GM19238 (cell line): ENCODE measurements around the gene ACOT12.
"Not testable (repeated sequence)": the region's sequence is repeated elsewhere in the genome, so short reads cannot be mapped to it uniquely, and the experiment has no call there.

Experiments used
- DNase-seq: peaks from one replicate; pipeline ENCODE4 v3.0.0; 2011; ENCODE audit warnings: low spot score; ENCODE audit not compliant: insufficient read length

Gene ACOT12

DNA sequence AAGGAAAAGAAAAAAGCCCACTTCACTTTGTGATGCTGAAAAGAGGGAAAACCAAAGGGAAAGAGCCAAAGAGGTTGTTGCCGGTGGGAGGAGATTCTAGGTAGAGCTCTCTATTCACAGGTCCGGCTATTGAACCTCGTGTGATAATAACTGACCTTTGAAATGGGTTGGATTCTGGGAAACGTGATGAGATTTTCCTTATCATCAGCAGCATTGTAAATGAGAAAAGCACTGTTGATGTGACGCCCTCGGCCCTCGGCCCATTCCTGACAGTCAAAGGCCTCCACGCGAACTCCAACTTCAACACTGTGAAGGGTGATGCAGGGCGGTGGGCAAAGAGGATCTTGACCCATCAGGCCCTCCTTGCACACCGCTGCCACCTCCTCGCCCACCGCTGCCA, 49.2 kb downstream of the ACOT12 start:
- DNase-seq, result no peak

GRCh38 chr5:81338213-81338612, 55.7 kb downstream of the ACOT12 start:
- not testable (repeated sequence) for DNase-seq

GRCh38 chr5:81337803-81338202, 56.1 kb downstream of the ACOT12 start:
- no peak for DNase-seq

DNA sequence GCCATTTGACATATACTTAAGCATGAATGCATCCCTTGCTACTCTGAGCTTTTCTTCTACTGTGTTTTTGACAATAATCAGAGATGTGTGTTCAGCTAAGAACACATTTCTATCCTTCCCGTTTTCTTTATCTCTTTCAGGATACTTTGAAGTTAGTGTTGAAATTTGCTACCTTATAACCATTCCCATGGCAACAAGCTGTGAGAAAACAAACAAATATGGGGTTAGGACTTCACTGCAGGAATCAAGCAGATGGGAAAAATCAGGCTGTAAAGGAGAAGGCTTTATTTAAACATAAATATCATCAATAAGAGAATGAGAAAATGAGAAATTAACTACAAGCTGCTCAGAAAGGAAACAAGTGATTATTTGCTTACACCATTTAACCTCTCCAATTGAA, 57.4 kb downstream of the ACOT12 start:
- no peak for DNase-seq

GRCh38 chr5:81335946-81336345, 58.0 kb downstream of the ACOT12 start:
- no peak for DNase-seq

GRCh38 chr5:81334304-81335061, 59.5 kb downstream of the ACOT12 start:
- no peak for DNase-seq

DNA sequence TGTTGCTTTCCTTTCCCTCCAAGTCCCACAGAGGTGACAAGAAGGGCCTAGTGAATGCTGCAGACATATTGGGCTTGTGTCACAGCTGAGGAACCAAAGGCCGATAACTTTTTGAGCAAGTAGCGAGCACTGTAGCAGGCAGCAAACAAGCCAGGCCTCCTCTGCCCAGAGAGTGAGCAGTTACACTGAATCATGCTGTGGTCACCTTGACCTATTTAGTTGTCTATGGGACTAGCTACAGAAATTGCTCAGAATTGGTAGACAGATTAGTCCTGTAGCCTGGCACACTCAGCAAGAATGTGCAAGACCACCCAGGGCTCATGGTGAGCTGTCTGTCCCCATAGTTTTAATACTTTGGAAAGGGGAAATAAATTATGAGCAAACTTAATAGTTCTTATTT, 67.4 kb downstream of the ACOT12 start:
- DNase-seq, result no peak

- no peak for DNase-seq
Observed at GRCh38 chr5:81317536-81317935, 76.4 kb downstream of the ACOT12 start.

GRCh38 chr5:81316571-81316970, 77.4 kb downstream of the ACOT12 start:
- no peak for DNase-seq

GRCh38 chr5:81315830-81316229, 78.1 kb downstream of the ACOT12 start:
- no peak for DNase-seq

- no peak for DNase-seq
Observed at GRCh38 chr5:81315336-81315735, 78.6 kb downstream of the ACOT12 start.

GRCh38 chr5:81314581-81314980, 79.4 kb downstream of the ACOT12 start:
- DNase-seq, result no peak

- no peak for DNase-seq
Observed at GRCh38 chr5:81313686-81314085, 80.2 kb downstream of the ACOT12 start.

- no peak for DNase-seq
Observed at GRCh38 chr5:81313278-81313677, 80.7 kb downstream of the ACOT12 start.

DNA sequence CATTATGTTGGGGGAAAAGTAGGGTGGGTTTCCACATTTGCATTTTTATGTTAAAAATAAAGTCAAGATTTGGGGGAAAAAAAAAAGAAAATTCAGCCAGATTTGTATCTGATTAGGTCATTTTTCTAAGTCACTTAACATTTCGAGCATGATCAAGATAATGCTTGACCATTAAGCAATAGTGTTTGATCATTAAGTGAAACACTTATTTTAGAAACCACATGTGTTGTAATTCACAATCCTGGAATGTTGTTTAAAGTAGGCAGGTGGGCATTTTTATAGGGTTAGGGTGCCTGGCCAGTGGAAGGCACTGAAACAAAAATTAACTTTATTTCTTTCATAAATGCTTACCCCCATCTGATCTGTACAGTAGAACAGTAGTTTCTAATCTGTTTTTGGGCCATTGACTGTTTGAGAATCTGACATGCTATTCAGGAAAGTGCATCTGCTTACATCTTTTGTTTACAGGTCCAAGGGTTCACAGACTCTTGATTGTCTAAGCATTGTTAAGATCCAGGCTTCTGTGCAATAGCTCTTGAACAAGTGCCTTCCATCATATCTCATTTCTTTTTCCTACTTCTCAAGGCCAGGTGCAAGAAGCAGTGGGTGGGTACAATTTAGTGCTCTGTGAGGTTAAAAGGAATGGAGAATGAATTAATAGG, 83.4 kb downstream of the ACOT12 start:
- DNase-seq, result no peak

GRCh38 chr5:81308836-81309235, 85.1 kb downstream of the ACOT12 start:
- no peak for DNase-seq

DNA sequence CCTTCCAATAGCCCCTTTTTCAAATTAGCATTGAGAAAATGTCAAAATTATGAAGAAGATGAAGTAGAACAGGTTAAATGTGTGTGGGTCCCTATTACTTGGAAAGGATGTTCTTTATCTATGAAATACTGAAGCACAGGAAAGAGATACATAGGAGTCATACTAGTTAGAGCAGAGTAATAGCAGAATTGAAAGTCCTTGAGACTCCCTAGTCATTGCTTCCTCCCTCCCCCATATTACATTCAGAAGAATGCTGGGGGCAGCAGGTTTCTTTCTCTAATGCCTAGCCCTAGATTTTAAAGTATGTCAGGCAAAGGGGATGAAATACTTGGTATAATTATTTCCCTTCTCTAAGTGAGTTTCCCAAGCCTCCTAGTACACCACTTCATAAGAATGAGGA, 88.1 kb downstream of the ACOT12 start:
- DNase-seq, result no peak

DNA sequence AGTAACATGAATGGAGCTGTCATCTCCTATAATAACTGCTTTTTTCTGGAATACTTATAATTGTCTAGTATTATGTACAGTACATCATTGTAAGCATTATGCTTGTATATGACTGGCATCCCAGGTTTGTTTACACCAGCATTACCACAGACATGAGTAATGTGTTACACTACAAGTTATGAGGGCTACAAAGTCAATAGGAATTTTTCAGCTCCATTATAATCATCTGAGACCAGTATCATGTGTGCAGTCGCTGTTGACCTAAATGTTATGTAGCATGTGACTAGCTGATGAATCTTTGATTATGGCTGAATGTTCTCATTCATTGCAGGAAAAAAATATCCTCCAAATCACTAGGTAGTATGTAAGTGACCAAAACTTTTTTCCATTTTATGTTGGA, 90.4 kb downstream of the ACOT12 start:
- no peak for DNase-seq

GRCh38 chr5:81302596-81302995, 91.3 kb downstream of the ACOT12 start:
- DNase-seq, result no peak

DNA sequence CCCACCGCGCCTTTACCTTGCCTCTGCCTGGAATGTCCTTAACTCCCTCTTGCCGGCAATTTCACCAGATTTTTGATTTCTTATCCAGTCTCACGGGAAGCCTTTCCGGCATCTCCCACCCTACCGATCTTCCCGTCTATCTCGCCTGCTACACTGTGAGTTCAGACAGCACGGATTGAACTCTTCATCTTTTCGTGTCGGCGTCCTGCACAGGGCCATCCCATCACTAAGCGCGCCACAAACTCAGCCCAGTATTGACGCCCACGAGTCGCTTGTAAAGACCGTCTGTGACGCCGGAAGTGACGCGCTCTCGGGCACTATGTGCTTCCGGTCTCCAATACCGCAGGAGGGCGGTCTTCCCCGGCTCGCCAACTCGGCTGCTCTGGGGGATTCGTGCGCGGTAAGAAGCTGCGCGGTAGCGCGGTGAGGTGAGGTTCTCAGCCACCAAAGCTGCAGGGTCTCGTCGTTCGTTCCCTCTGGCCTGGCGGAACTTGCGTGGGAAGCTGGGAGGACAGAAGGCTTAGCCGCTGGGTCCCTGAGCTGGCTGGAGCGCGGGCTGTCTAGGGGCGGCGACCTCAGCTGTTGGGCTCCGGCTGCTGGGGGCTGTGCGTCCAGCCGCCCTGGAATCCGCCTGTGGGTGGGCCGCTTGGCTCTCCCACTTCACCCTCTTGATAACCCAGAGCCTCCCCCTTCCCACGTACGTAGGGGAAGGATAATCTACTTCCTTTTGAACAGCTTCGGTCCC, 92.5 kb downstream of the ACOT12 start, which contains the start of gene ZCCHC9:
Gene ZCCHC9, plus strand, starts transcription at position 317 of the 745 bp plus-strand sequence. CDS start 3,171 bp downstream, outside the sequence.
- DNase-seq, result peak; percentile 68

GRCh38 chr5:81300921-81301270, 93.0 kb downstream of the ACOT12 start:
- no peak for DNase-seq

DNA sequence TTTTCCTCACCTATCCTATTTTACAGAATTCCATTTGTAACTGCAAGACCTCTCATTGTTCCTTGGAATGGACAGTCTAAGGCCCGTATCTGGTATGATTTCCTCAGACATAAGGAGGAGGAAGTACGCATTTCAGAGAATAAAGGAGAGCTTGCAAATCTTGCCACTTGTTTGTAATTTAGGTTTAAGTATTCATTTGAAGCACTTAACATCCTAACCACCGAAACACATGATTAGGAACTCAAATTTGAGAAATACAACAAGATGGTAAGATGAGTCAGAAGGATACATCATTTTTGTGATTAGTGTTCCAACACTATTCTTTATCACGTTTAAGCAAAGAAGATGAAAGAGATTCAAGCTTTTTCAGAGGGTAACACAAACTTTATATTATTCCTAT, 96.4 kb downstream of the ACOT12 start:
- no peak for DNase-seq
